PC-9 (cell line): ENCODE results near the gene DNAJB8. TPM values are rescaled to one million over a fixed set of nuclear protein-coding genes. Genes with fewer than 3 reads are reported as not detected.

Source experiments
- BruUV-seq: library from RNA; stranded (reverse); fragments of 400-500 nt; replicated peaks from 2 replicates; lab custom pipeline; 2021; lab: Mats Ljungman, UMichigan
- CTCF ChIA-PET: fragments of 300-600 bp; sonication (Branson Sonifier 250); formaldehyde crosslinking; loops from one replicate; lab custom pipeline; 2022; ENCODE audit warnings: antibody characterized with exemption; lab: Charles Lee
- POLR2A ChIA-PET: fragments of 300-600 bp; sonication (Branson Sonifier 250); formaldehyde crosslinking; loops from one replicate; lab custom pipeline; 2022; ENCODE audit warnings: antibody characterized with exemption; ENCODE audit not compliant: unreplicated experiment; lab: Charles Lee
- DNase-seq, 2 experiments: peaks; one replicate each; pipeline versions ENCODE4 v3.0.0 to v3.0.0-alpha.2; 2015 to 2022; ENCODE audit warnings: mixed read lengths in 1 of 2
- H2AFZ ChIP-seq: fragments of 200-600 bp; sonication (generic); 2 replicates; pipeline ENCODE4 v1.8.1; 2017; ENCODE audit warnings: antibody characterized with exemption
- H3F3A ChIP-seq: fragments of 200-600 bp; sonication (generic); 2 replicates; pipeline ENCODE4 v1.8.1; 2017; ENCODE audit warnings: antibody characterized with exemption, mild to moderate bottlenecking, low read depth; ENCODE audit not compliant: insufficient read depth
- H3K27ac ChIP-seq: fragments of 200-600 bp; sonication (generic); 2 replicates; pipeline ENCODE4 v1.6.1; 2016; ENCODE audit warnings: mixed run types
- H3K27me3 ChIP-seq: fragments of 200-600 bp; sonication (generic); 2 replicates; pipeline ENCODE4 v1.6.1; 2016; ENCODE audit warnings: low read depth, mixed run types; ENCODE audit not compliant: insufficient read depth
- H3K36me3 ChIP-seq: fragments of 200-600 bp; sonication (generic); 2 replicates; pipeline ENCODE4 v1.6.1; 2016; ENCODE audit warnings: low read depth, mixed run types
- H3K4me1 ChIP-seq: fragments of 200-600 bp; sonication (generic); replicated peaks from 2 replicates; pipeline ENCODE4 v1.6.1; 2016; ENCODE audit warnings: mixed run types; ENCODE audit not compliant: insufficient read depth
- H3K4me2 ChIP-seq: fragments of 200-600 bp; sonication (generic); 2 replicates; pipeline ENCODE4 v1.6.1; 2017; ENCODE audit warnings: mixed run types
- H3K4me3 ChIP-seq: fragments of 200-600 bp; sonication (generic); 2 replicates; pipeline ENCODE4 v1.6.1; 2016; ENCODE audit warnings: mixed run types
- H3K79me2 ChIP-seq: fragments of 200-600 bp; sonication (generic); 2 replicates; pipeline ENCODE4 v1.6.1; 2017; ENCODE audit warnings: low read depth, mixed run types
- H3K9me2 ChIP-seq: fragments of 200-600 bp; sonication (generic); 2 replicates; pipeline ENCODE4 v1.8.1; 2017; ENCODE audit warnings: mild to moderate bottlenecking; ENCODE audit not compliant: insufficient read depth
- H3K9me3 ChIP-seq: fragments of 200-600 bp; sonication (generic); 2 replicates; pipeline ENCODE4 v1.8.1; 2016; ENCODE audit warnings: low read depth; ENCODE audit not compliant: insufficient read depth
- H4K20me1 ChIP-seq: fragments of 200-600 bp; sonication (generic); 2 replicates; pipeline ENCODE4 v1.8.1; 2017; ENCODE audit not compliant: insufficient read depth
- EZH2 ChIP-seq: fragments of 200-600 bp; sonication (generic); IDR thresholded peaks from 2 replicates; pipeline ENCODE4 v1.8.0; 2017; ENCODE audit warnings: antibody characterized with exemption, low read depth
- intact Hi-C: fragments of 100-400 bp; cut with micrococcal nuclease; formaldehyde crosslinking; loops from one replicate; pipeline ENCODE4 v1.10.0; 2022; ENCODE audit not compliant: unreplicated experiment
- total RNA-seq: library from RNA; stranded (reverse); gene quantifications from 2 replicates; pipeline ENCODE4 v1.2.3, GENCODE V29; 2021
- TF ChIP-seq, protein P1 (sequence below): fragments of 200-600 bp; sonication (generic); conservative IDR thresholded peaks from 2 replicates; pipeline ENCODE4 v1.6.1; 2017; ENCODE audit warnings: mixed run types, antibody characterized with exemption, mild to moderate bottlenecking, moderate library complexity

DNAJB8 gene
- total RNA-seq, 1 experiment from 2014 or later: not detected

- POLR2A ChIA-PET: interaction anchor here (0.5 kb wide), 1 partner anchor 56 kb away, joined by 4 read pairs; no protein-coding TSS in a partner anchor
Measured at GRCh38 chr3:128490915-128491690, 24.4 kb upstream of the DNAJB8 start.

GRCh38 chr3:128490650-128490914, 23.9 kb upstream of the DNAJB8 start:
- BruUV-seq: no TSS peak
- no peaks in the 10 kb centered on the region for H3K27me3 ChIP-seq
- POLR2A ChIA-PET: no interaction called here
- H3K9me2 ChIP-seq: no peaks in the 10 kb centered on the region
- no peaks in the 10 kb centered on the region; the same call in 1 of the 2 replicates for H3F3A ChIP-seq
- CTCF ChIA-PET: interaction anchor here (0.6 kb wide), 1 partner anchor 75 kb away, joined by 3 read pairs; no protein-coding TSS in a partner anchor
- H2AFZ ChIP-seq: no peak overlapping the region
- H3K36me3 ChIP-seq: no peaks in the 10 kb centered on the region
- H3K27ac ChIP-seq: no peak overlapping the region
- TF ChIP-seq, protein P1, sequence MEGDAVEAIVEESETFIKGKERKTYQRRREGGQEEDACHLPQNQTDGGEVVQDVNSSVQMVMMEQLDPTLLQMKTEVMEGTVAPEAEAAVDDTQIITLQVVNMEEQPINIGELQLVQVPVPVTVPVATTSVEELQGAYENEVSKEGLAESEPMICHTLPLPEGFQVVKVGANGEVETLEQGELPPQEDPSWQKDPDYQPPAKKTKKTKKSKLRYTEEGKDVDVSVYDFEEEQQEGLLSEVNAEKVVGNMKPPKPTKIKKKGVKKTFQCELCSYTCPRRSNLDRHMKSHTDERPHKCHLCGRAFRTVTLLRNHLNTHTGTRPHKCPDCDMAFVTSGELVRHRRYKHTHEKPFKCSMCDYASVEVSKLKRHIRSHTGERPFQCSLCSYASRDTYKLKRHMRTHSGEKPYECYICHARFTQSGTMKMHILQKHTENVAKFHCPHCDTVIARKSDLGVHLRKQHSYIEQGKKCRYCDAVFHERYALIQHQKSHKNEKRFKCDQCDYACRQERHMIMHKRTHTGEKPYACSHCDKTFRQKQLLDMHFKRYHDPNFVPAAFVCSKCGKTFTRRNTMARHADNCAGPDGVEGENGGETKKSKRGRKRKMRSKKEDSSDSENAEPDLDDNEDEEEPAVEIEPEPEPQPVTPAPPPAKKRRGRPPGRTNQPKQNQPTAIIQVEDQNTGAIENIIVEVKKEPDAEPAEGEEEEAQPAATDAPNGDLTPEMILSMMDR: no peak
- no peak for TF ChIP-seq EZH2
- H3K4me1 ChIP-seq: peaks cover 18% of the 10 kb centered on the region
- peaks cover 33% of the 10 kb centered on the region for H3K79me2 ChIP-seq
- no peaks in the 10 kb centered on the region; the same call in 1 of the 2 replicates for H4K20me1 ChIP-seq
- H3K4me2 ChIP-seq: peak overlapping the region; percentile 87
- intact Hi-C loops: loop anchor here (1.0 kb wide), 1 partner anchor 15 kb away; no protein-coding TSS in a partner anchor
- no peak for DNase-seq
- H3K9me3 ChIP-seq: no peaks in the 10 kb centered on the region
- peak overlapping the region; percentile 93; the same call in 1 of the 2 replicates for H3K4me3 ChIP-seq

More at GRCh38 chr3:128490915-128491690, 24.4 kb upstream of the DNAJB8 start:
- BruUV-seq: no TSS peak
- intact Hi-C loops: loop anchor here (1.0 kb wide), 1 partner anchor 14 kb away; no protein-coding TSS in a partner anchor
- CTCF ChIA-PET: interaction anchor here (0.6 kb wide), 2 partner anchors 46 to 75 kb away, joined by 3 read pairs; no protein-coding TSS in a partner anchor
- Histone ChIP-seq H3K4me3 (peak overlapping the region; percentile 93; the same call in 1 of the 2 replicates), H3K4me1 (peaks cover 14% of the 10 kb centered on the region), H4K20me1 (no peaks in the 10 kb centered on the region; the same call in 1 of the 2 replicates), H3K9me2 (no peaks in the 10 kb centered on the region), H3F3A (no peaks in the 10 kb centered on the region; the same call in 1 of the 2 replicates), H3K27ac (no peak overlapping the region), H3K36me3 (no peaks in the 10 kb centered on the region), H3K27me3 (no peaks in the 10 kb centered on the region), H3K4me2 (peak overlapping the region; percentile 87), H2AFZ (no peak overlapping the region), H3K9me3 (no peaks in the 10 kb centered on the region), H3K79me2 (peaks cover 28% of the 10 kb centered on the region)
- DNase-seq: no peak
- no peak for TF ChIP-seq EZH2
- TF ChIP-seq, protein P1: no peak

GRCh38 chr3:128489927-128490649, 23.4 kb upstream of the DNAJB8 start:
- Histone ChIP-seq H3K79me2 (peaks cover 38% of the 10 kb centered on the region), H3K9me2 (no peaks in the 10 kb centered on the region), H3F3A (peaks cover 2% of the 10 kb centered on the region; the same call in 1 of the 2 replicates), H3K4me2 (peak overlapping the region; percentile 87), H3K27me3 (no peaks in the 10 kb centered on the region), H3K36me3 (no peaks in the 10 kb centered on the region), H3K9me3 (no peaks in the 10 kb centered on the region), H2AFZ (peak overlapping the region; percentile 93), H3K4me1 (peaks cover 23% of the 10 kb centered on the region), H3K4me3 (peak overlapping the region; percentile 93), H4K20me1 (no peaks in the 10 kb centered on the region; the same call in 1 of the 2 replicates), H3K27ac (no peak overlapping the region)
- intact Hi-C loops: loop anchor here (1.0 to 10.0 kb wide), 5 partner anchors 15 to 895 kb away; partner anchors contain the start of genes MCM2 and TPRA1
- ChIA-PET CTCF (interaction anchor here (0.6 to 1.0 kb wide), 6 partner anchors 9 to 1432 kb away, joined by 3 to 8 read pairs (median 3); no protein-coding TSS in a partner anchor), POLR2A (no interaction called here)
- TSS peak; percentile 42 for BruUV-seq
- TF ChIP-seq, protein P1: peak; percentile 55; the same call in 1 of the 2 replicates
- no peak for TF ChIP-seq EZH2
- DNase-seq: peak; percentile 43 to 58
